ENCODE data around the gene RASA2.
A peak's percentile ranks its signal among the peaks of the same experiment; 100 is the strongest.

The RASA2 gene

DNA sequence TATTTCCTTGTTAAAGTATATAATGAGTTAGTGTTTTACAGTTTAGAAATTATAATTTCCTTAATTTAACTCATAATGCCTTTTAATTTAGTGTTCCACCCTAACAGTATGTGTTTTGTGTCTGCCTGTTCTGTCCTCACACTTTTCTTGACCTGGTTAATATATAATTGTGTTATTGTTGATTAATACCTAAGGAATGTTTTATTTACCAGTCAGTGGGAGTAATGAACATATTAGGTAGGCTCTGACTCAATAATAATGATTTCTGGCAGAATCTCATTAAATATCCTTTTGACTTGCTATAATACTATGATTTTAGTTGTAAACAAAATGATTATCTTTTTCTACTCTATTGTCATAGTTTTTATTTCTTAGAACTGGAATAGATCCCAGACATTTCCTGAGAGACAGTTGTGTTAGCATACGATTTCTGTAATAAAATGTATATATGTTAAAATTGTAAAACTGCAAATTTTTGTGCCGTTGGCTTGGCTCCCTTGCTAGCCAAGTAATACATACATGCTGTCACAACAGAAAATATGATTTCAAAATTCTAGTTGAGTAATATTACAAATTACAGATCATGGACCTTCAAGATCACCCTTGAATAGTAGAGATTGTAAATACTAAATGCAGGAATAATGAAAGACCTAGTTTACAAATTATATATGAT is 51.9 kb downstream of the RASA2 start:
- no peak for DNase-seq (ENCODE audit: low spot score)

DNA sequence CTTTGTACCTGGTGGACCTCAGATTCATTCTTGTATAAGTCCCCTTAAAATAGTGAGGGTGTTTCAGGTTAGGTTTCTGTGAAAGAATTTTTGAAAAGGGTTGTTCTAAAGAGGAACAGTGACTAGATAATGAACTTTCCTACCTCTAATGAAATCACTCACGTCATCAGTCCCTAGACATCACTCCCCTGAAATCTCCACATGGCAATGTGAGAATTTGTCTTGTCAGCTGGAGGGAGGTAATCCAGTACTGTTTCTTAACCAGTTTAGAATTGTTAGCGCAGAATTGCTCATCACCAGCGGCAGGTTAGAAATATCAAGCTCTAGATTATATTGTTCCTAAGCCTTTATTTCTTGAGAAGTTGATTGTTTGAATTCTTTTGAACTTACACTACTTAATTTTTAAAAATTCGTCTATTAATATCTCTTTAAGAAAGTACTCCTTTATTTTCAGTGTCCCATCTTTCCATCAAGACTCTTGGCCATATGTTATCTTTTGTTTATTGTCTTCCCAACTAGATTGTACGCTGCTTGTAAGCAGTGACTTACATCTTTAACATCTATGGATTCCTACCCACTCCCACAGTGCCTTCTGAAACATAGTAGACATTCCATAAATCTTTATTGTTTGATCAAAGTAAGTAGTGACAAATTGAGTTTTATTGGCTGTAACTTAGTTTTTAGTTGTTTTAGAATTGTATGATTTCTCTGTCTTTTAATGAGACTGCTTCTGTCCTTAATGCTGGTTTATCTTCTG is 52.8 kb downstream of the RASA2 start:
- no peak for DNase-seq (ENCODE audit: low spot score)

DNA sequence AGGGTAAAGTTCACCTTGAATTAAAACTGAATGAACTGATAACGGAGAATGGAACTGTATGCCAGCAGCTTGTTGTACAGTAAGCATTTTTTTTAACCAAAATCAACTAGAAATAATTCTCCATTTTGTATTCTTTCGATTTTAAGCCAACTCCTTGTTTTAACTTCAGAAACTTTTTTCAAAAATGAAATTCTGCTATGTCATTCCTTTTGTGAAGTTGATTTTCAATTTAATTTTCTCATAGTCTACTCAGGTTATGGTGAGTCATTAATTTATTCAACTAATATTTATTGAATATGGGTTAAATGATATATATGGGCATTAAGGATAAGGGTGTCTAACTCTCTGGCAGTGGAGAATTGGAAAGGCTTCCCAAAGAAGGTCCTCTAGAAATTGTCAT is 53.7 kb downstream of the RASA2 start:
- DNase-seq (ENCODE audit: low spot score): no peak

DNA sequence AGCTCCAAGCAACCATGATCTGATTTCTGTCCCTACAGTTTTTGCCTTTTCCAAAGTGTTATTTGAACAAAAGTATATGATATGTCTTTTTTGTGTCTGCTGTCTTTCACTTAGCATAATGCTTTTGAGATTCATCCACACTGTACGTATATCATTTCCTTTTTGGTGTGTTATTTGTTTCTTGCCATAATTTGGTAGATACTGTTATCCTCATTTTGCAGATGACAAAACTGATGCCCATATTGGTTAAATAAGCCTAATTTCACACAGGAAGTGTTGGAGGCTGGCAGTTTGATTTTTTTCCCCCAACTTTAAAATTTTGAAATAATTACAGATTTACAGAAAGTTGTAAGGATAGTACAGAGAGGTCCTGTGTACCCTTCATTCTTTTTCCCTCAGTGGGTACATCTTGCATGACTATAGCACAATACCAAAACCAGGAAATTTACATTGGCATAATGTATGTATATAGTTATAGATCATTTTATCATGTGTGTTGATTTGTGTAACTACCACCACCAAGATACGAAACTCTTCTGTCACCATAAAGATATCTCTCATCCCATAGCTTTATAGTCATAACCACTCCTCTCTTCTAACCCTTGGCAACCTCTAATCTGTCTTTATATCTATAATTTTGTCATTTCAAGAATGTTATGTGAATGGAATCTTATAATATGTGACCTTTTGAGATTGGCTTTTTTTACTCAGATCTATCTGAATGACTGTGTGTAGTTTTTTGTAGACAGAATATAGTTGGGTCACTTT is 55.6 kb downstream of the RASA2 start:
- DNase-seq (ENCODE audit: low spot score): no peak

DNA sequence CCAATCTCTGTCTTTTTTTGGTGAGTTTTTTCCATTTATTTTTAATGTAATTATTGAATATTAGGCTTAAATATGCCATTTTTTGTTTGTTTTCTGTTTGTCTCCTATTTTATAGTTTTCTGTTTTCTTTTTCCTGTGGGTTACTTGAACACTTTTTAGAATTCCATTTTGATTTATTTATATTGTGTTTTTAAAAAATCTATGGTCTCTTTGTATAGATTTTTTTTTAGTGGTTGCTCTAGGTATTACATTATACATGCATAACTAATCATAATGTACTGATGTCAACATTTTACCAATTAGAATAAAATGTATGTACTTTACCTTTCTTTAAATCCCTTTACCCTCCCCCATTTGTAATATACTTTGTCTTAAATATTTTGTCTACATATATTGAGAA is 56.2 kb downstream of the RASA2 start:
- no peak for DNase-seq (ENCODE audit: low spot score)

DNA sequence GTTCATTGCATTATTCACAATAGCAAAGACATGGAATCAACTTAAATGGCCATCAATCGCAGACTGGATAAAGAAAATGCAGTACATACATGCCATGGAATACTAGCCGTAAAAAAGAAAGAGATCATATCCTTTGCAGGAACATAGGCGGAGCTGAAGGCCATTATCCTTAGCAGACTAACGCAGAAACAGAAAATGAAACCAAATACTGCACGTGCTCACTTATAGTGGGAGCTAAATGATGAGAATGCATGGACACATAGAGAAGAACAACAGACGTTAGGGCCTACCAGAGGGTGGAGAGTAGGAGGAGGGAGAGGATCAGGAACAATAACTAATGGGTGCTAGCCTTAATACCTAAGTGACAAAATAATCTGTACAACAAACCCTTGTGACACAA is 57.9 kb downstream of the RASA2 start:
- no peak for DNase-seq (ENCODE audit: low spot score)

DNA sequence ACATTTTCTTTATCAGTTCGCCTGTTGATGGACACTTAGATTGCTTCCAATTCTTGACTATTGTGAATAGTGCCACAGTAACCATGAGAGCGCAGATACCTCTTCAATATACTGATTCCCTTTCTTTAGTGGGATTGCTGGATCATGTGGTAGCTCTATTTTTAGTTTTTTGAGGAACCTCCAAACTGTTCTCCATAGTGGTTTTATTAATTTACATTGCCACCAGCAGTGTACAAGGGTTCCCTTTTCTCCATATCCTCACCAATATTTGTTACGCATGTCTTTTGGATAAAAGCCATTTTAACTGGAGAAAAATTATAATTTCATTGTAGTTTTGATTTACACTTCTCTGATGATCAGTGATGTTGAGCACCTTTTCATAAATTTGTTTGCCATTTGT is 59.3 kb downstream of the RASA2 start:
- DNase-seq (ENCODE audit: low spot score): no peak

DNA sequence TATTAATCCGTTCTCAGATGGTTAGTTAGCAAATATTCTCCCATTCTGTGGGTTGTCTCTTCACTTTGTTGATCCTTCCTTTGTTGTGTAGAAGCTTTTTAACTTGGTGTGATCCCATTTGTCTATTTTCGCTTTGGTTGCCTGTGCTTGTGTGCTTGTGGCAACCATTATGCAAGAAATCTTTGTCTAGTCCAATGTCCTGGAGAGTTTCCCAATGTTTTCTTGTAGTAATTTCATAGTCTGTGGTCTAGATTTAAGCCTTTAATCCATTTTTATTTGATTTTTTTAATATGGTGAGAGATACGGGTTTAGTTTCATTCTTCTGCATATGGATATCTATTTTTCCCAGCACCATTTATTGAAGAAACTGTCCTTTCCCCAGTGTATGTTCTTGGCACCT is 59.8 kb downstream of the RASA2 start:
- no peak for DNase-seq (ENCODE audit: low spot score)

DNA sequence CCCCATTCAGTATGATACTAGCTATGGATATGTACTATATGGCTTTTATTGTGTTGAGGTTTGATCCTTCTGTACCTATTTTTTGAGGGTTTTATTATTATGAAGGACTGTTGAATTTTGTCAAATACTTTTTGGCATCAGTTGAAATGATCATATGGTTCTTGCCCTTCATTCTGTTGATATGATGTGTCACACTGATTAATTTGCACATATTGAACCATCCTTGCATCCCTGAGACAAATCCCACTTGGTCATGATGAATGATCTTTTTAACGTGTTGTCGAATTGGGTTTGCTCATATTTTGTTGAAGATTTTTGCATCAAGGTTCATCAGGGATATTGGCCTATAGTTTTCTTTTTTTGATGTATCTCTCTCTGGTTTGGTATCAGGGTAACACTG is 61.0 kb downstream of the RASA2 start:
- no peak for DNase-seq (ENCODE audit: low spot score)

DNA sequence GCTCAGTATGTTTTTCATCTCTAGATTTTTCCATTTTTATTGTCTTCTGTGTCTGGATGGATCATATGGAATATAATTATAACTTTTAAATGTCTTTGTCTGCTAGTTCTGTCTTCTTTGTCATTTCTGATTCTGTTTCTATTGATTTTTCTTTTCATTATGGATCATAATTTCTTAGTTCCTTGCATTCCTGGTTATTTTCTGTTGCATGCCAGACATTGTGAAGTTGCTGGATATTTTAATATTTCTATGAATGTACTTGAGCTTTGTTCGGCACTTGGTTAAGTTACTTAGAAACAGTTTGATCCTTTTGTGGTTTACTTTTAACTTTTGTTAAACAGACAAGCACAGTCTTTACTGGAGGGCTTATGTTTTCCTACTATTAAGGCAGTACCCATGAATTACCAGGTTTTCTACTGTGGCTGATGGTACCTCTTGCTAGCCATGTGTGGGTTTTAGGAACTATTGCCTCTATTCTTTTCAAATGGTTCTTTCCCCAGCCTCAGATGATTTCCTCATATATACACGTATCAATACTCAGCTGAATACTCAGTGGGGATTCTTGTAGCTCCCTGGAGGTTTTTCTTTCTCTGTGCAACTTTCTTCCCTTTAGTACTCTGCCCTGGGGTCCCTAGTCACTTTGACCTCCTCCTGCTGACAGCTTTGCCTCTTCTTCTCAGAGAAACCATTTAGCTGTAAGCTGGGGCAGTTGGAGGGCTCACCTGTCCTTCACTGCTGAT is 64.3 kb downstream of the RASA2 start:
- DNase-seq (ENCODE audit: low spot score): no peak

DNA sequence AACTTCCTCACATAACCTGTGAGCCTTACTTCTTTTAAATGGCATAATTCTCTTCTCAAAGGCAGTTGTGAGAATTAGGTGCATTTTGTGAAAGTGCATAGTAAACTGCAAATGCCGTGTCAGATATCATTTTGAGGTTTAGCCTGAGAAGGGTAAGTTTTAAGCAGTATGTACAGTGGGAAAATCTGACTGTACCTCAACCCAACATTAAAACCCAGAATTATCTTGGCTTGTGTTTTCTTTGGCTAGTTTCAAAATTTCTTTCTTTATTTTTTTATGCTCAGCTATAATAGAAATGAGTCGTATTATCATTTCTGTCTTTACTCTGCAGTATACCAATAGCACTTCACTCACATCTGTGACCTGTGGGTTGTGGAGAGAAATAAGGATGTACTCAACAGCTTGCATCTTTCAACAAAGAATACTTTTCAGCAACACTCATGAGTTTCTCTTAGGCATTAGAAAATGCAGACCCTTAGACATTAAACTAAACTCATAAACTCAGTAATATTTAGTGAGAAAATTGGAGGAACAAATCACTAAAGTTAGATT is 65.7 kb downstream of the RASA2 start:
- no peak for DNase-seq (ENCODE audit: low spot score)

DNA sequence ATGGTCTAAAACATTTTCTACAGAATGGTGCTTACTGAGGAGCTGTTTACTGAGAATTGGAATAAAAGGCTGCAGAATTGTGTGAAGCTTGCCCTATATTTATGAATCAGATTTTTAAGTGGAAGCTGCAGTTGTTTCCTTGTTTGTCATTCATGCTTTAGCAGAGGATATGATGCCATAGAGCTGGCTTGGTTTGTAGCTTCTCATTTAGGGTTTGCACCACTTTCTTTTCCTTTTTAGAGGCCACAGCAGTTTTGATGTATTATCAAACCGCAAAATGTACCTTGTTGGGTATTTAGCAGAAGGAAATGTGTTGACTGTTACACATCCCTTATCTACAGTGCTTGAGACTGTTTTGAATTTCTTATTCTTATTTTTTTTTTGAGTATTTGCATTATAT is 66.2 kb downstream of the RASA2 start:
- DNase-seq (ENCODE audit: low spot score): no peak

DNA sequence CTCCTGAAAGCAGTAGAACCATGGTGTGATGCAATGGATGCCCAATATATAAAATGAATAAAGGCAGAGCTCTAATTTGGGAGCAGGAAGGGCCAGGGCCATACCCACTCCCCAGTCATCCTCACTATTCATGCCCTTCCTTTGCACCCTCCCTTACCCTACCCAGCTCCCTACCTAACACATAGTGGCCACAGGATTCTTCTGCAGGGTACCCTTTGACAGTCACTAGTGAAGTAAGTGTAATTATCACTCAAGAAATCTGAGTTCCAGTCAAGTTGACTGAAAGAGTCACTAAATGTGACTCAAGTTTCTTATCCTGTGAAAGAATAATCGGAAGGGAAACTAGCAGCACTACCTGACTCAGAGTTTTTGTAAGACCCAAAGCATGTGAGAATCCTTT is 69.2 kb downstream of the RASA2 start:
- no peak for DNase-seq (ENCODE audit: low spot score)

DNA sequence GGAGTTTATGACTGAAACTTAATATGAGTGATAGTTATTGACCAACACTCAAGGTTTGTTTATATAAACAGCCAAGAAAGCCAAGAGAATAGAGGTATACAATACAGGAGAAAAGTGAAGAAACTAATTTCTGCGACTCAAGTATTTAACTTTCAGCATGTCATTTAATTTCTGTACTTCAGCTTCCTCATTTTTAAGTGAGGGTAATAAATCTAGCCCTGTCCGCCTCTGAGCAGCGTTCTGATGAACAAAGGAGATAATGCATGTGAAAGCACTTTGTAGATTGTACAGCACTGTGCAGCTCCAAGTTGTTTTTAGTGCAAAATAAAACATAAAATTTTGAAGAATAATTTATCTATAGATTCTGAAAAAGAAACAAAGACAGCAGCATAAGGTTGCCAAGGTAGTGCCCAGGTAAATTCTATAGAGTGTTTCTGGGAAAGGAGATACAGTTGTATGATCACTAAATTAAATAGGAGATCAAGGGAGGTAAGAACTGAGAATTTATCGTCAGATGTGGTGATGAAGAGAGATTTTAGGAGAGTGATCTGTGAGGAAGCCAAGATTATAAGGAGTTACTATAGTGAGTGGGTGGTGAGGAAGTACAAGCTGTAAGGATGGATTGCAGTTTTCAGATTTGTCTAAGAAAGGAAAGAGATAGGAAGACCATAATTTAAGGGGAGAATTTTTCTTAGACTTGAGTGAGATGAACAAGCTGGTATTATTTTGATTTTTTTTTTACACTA is 71.3 kb downstream of the RASA2 start:
- no peak for DNase-seq (ENCODE audit: low spot score)

DNA sequence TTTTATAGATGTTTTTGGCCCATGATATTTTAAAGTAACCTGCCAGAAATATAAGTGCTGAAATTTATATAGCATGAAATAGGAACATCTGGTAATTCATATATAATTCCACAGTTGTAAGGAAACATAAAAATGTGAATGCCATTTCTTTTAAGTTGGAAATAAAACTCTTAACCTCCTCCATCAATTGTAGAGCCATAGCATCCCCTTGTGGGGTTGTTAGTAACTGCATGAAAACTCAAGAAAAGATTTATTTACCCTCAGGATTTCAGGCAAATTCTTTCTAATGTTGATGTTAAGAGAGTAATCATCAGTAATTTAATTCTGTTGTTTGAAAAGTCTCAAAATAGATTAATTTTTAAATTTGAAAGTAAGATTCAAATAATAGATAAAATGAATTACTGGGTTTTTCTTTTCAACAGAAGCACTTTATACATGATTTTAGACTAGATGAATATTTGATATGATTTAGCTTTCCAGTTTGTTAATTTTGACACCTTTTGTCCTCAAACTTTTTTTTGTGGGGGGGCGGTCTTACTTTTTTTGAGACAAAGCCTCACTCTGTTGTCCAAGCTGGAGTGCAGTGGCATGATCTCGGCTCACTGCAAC is 74.7 kb downstream of the RASA2 start:
- DNase-seq (ENCODE audit: low spot score): peak; percentile 68

DNA sequence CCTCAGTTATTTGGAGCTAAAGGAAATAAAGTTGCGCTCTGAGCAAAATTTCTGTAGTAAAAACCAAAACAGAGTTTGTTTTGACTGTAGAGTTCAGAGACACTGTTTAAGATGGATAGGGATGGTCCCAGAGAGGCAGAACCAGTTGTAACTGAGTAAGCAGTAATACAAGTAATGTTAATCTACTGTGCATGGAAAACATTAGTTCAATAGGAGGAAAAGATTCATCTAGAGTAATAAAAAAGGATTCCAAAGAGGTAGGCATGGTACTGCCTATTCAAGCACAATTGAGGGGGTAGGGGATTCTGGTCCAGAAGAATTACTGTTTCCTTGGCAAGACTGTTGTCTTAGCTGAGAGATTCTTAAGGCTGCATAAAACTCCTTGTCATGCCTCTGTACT is 77.4 kb downstream of the RASA2 start:
- no peak for DNase-seq (ENCODE audit: low spot score)

DNA sequence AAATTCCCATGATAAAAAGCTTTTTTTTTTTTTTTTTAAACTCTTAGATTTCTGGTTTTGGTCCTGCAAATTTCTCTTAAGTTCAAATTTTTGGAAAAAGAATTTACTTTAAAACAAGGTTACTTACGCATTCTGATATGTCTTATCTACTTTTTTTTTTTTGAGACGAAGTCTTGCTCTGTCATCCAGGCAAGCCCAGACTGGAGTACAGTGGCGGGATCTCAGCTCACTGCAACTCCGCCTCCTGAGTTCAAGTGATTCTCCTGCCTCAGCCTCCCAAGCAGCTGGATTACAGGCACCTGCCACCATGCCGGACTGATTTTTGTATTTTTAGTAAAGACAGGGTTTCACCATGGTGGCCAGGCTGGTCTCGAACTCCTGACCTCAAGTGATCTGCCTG is 83.2 kb downstream of the RASA2 start:
- DNase-seq (ENCODE audit: low spot score): no peak

DNA sequence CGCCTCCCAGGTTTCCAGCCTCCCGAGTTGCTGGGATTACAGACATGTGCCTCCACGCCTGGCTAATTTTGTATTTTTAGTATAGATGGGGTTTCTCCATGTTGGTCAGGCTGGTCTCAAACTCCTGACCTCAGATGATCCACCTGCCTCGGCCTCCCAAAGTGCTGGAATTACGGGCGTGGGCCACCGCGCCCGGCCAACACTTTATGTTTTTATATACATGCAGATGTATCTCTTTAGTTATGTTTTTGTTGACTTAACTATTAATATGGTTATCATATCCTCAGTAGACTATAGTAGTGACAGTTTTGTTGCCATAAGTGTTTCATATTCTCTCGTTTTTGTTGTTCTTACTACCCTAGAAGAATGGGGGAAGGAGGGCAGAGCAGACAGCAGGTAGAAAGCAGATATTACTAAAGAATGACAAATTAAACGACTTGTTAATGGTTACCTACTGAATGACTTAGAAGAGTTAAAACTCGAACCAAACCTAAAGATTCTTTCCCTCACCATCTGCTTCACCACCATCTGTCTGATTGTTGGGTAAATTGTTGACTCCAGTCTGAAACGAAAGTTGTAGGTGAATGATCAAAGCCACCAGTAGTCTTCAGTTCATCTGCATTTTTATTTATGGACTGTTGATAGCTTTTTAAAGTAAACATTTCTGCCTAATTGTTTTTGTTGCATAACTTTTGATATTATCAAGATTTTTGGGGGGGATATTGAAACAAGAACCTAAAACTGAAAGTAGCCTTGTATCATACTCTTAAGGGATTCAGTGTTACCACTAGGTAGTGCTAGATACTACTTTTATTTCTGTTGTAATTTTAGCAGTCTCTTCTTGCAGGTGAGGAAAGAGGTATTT is 89.3 kb downstream of the RASA2 start:
- peak; percentile 11 for DNase-seq (ENCODE audit: low spot score)

DNA sequence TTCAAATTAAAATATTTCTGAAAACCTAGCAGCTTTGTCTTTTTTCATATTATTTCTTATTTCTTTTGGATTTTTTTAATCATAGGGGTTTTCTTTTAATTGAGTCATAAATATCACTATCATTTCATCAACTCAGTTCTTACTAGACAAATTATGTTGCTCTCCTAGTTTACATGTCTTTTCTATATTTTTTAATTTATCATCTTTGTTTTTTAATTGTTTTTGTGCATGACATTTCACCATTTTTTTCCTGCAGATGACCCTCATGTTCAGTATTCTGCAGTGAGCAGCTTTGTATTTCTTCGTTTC is 89.9 kb downstream of the RASA2 start:
- DNase-seq (ENCODE audit: low spot score): no peak

Data from Ammon's horn (tissue), 1 donor.